Measurements from ENCODE around the gene SCN11A.
"Not testable (repeated sequence)": the region's sequence is repeated elsewhere in the genome, so short reads cannot be mapped to it uniquely, and the experiment has no call there.

SCN11A gene

DNA sequence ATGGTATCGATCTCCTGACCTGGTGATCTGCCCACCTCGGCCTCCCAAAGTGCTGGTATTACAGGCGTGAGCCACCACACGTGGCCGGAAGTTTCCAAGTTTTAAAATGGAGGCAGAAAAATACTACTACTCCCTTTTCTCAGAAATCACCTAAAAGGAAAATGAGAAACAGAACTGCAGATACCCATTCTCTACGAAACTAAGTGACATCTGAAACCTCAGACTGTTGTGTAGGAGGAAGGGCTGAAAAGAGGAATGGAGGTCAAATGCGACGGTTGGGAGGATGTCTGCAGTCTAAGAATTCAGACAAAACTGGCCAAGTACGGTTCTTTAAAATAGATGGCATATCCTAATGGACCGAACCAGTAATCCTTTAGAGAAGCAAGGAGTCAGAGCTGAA lies 24.2 kb upstream of the SCN11A start:
- in situ Hi-C loops (cut with MboI; ENCODE audit: low sequenced_read_pairs) = loop anchor here (25.0 kb wide), 1 partner anchor 211 kb away; the partner anchor contains the start of gene CX3CR1

DNA sequence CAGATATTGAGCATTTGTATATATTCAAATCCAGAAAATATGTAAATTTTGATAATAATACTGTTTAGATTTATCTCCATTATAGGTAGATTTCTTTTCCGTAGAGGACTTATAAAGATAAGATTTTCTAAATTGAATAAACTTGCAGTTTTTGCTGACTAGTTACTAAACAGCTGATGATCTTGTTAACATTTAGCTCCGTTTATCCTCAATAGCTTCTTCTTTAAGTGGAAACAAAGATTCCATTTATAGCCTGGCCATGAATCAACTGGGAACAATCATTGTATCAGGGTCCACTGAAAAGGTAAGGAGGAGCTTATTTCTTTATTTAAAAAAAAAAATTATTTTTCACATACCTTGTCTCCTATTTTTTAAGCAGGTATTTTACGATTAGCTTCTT lies 16.8 kb upstream of the SCN11A start:
- in situ Hi-C loops (cut with MboI; ENCODE audit: low sequenced_read_pairs) = no loop called here

DNA sequence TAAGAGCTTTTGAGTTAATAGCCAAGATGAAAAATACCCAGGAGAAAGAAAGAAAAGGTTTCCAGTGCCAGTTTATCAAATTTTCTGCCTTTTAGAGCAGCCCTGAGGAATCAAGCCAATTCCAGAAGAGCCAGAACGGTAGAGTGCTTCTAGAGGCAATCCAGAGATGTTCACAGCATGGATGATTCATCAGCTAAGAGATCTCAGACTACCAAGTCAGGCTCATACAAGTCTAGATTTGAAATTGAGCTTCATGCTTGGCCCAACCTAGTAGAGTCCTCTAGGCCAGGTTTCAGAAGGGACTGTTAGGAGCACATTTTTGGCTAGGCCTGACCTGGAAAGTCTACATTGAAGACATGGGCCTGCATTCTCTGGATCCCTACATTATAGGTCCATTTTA lies 15.5 kb upstream of the SCN11A start:
- in situ Hi-C loops (cut with MboI; ENCODE audit: low sequenced_read_pairs) = no loop called here

DNA sequence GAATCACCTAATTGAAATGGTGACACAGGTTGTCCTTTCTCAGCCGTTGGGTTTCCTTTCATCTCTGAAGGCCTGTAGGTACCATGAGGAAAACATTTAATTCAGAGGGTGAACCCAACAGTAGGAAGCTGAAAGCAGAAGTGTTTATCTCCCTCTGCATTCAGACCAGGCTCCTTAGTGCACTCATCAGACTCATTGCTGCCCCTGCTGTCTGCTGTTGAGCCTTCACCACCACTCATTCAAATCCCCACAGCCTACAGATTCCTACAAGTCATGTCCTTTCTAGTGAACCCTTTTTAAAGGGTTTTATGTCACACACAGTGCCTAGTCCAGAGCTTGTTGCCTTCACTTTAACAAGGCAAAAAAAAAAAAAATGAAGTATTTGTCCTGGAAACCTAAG lies 13.5 kb upstream of the SCN11A start:
- in situ Hi-C loops (cut with MboI; ENCODE audit: low sequenced_read_pairs) = no loop called here

DNA sequence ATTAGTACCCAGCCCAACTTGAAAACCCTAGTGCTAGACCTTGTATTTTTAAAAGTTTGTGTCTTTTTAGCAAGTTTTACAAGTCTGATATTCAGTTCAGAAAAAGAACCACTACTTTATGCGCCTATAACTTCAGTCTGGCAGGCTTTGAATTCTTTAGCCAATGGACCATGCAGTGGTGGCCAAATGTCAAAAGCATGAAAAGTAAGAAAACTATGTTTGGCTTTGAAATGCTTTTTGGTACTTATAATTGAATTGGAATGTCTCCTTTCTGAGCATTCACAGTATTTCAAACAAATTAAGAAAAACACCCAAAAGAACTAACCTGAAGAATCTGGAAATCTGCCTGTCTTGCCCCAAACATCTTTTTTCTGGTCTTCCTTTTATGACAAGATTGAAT lies 12.9 kb upstream of the SCN11A start:
- in situ Hi-C loops (cut with MboI; ENCODE audit: low sequenced_read_pairs) = no loop called here

DNA sequence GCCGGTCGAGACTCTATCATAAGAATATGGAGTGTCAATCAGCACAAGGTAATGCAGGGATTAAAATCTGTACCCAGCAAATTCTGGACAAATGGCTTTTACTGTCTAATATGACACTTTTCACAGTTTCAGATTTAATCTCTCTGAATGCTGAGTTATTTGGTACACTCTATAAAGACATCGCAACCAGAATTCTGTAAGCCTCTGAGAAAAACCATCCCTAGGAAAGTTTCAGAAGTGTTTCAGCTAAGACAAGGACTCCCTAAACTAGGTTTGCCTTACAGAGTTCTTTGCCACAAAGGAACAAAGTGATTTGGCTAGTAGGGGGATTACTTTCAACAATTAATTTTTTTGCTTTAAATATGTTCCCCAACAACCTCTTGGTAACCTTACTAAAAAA lies 11.4 kb upstream of the SCN11A start:
- in situ Hi-C loops (cut with MboI; ENCODE audit: low sequenced_read_pairs) = no loop called here

DNA sequence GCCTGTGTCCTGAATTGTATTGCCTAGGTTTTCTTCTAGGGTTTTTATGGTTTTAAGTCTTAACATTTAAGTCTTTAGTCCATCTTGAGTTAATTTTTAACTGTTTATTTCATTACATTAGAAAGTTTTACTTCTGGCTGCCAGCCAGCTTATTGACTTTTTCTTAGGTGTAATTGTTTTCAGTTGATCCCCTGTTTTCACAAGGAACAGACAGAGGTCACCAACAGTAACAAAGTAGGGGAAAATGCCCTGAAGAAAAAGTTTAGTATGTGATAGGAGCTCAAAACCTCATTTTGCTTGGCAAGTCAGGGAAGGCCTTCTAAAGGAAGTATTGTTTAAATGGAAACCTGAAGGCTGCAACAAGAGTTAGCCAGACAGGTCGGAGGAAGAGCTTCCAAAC lies 10.4 kb upstream of the SCN11A start:
- in situ Hi-C loops (cut with MboI; ENCODE audit: low sequenced_read_pairs) = no loop called here

DNA sequence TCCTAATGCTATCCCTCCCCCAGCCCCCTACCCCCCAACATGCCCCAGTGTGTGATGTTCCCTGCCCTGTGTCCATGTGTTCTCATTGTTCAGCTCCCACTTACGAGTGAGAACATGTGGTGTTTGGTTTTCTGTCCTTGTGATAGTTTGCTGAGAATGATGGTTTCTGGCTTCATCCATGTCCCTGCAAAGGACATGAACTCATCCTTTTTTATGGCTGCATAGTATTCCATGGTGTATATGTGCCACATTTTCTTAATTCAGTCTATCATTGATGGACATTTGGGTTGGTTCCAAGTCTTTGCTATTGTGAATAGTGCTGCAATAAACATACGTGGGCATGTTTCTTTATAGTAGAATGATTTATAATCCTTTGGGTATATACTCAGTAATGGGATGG lies 9.5 kb upstream of the SCN11A start:
- in situ Hi-C loops (cut with MboI; ENCODE audit: low sequenced_read_pairs) = not testable (repeated sequence)

DNA sequence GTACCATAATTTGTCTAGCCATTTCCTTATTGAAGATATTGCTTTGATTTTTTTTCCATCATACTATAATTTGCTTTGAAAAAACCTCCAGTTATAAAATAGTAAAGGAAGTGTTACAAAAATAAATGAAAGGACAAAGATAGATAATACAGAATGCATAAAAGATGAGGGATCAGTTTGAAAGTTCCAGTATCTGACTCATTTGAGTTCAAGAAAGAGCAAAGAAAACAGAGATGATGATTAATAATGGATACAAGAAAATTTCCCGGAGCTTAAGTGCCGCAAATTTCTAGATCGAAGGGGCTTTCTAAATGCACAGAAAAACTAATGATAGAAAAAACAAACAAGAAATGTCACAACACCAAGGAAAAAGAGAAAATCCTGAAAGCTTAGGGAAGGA lies 4.4 kb upstream of the SCN11A start:
- in situ Hi-C loops (cut with MboI; ENCODE audit: low sequenced_read_pairs) = no loop called here

DNA sequence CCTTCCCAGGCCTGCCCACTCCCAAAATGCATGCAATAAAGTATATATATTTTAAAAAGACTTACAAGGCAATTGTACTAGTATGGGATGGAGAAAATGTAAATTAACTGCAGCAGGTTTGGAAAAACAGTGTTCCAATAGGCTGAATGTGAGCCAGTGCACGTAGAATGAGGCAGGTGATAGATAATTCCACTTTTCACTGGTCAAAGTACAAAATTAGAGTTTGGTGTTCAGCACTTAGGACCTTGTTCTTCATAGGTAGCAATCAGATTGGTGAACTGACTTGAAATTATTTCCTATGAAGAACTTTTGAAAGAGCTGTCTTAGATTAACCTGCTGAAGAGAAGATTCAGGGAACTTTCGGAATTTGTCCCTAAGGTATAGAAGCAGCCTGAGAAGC lies 2.0 kb upstream of the SCN11A start:
- in situ Hi-C loops (cut with MboI; ENCODE audit: low sequenced_read_pairs) = no loop called here

DNA sequence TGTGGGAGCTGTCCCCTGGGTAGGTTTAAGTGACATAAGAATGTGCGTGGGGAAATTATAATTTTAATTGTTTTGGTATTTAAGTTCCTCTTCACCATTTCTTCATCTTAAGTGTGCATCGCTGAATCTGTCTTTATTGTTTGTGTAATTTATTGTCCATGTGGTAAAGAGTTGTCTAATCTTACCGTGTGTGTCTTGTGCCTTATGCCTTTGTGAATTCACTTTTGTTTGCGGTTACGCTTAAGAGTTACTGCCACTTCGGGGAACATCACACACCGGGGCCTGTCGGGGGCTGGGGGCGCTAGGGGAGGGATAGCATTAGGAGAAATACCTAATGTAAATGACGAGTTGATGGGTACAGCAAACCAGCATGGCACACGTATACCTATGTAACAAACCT lies 839 bp upstream of the SCN11A start:
- in situ Hi-C loops (cut with MboI; ENCODE audit: low sequenced_read_pairs) = no loop called here

DNA sequence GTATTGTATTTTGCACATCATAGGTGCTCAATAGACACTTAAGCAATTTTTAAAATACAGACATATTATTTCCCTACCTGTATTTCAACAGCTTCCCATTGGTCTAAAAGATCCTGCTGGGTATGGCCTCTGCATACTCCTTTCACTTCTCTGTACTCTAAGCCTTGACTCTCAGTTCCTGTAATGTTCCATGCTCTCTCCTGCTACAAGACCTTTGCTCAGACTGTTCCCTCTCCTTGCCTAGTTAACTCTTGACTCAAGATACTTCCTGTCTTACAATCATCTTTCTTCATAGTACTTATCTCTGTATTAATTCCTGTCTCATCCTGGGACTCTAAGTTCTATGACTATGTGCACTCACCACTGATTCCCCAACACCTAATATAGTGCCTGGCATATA lies 1.7 kb downstream of the SCN11A start:
- in situ Hi-C loops (cut with MboI; ENCODE audit: low sequenced_read_pairs) = no loop called here

DNA sequence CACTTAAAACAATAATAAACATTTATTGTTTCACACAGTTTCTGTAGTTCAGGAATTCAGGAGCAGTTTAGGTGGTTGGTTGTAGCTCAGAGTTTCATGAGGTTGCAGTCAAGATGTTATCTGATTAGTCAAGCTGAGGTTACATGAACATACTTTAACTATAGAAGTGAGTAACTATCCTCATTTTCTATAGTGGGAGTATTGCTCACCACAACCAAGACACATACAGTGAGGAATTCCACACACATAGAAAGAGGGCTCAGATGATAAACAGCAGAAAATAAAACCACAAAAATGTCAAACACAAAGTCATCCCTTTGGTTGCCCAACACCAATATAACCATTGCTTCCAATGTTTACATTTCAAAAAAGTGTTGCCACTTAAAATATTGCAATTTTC lies 13.6 kb downstream of the SCN11A start:
- in situ Hi-C loops (cut with MboI; ENCODE audit: low sequenced_read_pairs) = no loop called here

DNA sequence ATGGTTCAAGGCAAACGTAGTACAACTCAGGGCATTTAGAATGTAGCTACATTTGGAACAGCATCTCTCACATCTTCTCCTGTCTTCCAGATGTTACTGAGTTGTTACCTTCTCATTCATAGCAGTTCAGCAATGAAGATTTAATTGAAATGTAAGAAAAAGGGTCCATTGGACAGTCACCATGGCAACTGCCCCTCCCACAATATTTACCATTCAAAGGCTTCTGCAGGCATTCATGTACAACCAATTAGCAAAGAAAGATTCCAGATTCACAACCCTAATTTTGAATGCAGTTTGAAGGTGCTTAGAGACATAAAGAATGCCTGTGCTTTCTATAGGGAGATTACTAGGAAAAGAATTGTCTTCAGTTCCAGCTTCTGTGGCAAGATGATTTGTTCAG lies 22.2 kb downstream of the SCN11A start:
- in situ Hi-C loops (cut with MboI; ENCODE audit: low sequenced_read_pairs) = no loop called here

DNA sequence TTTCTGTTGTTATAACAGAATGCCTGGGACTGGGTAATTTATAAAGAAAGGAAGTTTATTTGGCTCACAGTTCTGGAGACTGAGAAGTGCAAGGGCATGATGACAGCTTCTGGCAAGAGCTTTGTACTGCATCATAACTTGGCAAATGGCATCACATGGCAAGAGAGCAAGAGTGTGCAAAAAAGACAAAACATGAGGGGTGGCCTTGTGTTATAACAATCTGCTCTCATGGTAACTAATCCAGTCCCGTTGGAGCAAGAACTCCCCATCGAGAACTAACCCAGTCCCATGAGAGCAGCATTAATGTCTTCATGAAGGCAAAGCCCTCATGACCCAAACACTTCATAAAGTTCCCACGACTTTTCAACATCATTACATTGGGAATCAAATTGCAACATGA lies 23.2 kb downstream of the SCN11A start:
- in situ Hi-C loops (cut with MboI; ENCODE audit: low sequenced_read_pairs) = no loop called here

DNA sequence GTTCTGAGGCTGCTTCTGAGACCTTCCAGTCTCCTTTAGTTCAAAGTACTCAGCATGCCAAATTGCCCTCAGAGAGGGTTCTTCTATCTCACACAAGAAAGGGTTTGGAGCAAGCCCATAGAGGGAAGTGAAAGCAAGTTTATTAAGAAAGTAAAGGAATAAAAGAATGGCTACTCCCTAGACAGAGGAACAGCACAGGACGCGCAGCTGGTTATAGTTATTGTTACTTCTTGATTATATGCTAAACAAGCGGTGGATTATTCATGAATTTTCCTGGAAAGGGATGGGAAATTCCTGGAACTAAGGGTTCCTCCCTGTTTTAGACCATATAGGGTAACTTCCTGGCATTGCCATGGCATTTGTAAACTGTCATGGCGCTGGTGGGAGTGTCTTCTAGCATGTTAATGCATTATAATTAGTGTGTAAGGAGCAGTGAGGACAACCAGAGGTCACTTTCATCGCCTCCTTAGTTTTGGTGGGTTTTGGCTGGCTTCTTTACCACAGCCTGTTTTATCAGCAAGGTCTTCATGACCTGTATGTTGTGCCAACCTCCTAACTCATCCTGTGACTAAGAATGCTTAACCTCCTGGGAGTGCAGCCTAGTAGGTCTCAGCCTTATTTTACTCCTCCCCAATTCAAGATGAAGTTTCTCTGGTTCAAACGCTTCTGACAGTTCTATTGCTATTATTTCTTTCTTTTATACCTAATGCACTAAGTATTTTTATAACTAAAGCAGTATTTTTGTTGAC lies 26.3 kb downstream of the SCN11A start:
- in situ Hi-C loops (cut with MboI; ENCODE audit: low sequenced_read_pairs) = no loop called here

DNA sequence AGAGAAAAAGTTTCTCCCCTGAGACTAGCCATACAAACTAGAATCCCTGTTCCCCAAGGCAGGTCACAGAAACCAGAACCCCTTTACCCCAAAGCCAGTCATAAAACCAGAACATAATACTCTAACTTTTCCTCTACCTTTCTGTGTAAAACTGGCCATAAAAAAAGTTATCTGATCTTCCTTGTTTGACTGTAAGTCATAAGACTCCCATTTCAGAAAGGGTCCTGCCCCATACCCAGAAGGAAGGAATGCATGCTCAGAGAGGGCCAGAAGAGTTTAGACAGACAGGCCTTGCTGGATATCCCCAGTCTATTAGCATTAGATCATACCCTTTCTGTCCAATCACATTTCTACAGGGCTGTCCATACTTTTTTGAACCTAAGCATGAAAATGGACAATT lies 27.2 kb downstream of the SCN11A start:
- in situ Hi-C loops (cut with MboI; ENCODE audit: low sequenced_read_pairs) = loop anchor here (25.0 kb wide), 1 partner anchor 287 kb away; no protein-coding TSS in a partner anchor

DNA sequence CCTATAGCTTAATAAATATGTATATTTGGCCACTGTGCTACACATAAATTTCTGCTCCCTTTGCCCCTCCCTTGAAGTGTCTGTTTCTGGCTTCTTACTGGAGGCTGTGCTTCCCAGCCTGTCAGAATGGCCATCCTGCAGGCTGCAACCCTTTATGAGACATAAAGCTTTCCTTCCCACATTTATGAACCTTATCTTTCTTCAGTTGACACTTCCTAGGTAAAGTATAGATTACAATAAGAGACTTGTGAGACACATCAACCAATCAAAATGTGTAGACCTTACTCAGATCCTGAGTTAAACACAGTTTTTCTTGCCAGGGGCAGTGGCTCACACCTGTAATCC lies 29.5 kb downstream of the SCN11A start:
- in situ Hi-C loops (cut with MboI; ENCODE audit: low sequenced_read_pairs) = loop anchor here (25.0 kb wide), 1 partner anchor 285 kb away; no protein-coding TSS in a partner anchor

DNA sequence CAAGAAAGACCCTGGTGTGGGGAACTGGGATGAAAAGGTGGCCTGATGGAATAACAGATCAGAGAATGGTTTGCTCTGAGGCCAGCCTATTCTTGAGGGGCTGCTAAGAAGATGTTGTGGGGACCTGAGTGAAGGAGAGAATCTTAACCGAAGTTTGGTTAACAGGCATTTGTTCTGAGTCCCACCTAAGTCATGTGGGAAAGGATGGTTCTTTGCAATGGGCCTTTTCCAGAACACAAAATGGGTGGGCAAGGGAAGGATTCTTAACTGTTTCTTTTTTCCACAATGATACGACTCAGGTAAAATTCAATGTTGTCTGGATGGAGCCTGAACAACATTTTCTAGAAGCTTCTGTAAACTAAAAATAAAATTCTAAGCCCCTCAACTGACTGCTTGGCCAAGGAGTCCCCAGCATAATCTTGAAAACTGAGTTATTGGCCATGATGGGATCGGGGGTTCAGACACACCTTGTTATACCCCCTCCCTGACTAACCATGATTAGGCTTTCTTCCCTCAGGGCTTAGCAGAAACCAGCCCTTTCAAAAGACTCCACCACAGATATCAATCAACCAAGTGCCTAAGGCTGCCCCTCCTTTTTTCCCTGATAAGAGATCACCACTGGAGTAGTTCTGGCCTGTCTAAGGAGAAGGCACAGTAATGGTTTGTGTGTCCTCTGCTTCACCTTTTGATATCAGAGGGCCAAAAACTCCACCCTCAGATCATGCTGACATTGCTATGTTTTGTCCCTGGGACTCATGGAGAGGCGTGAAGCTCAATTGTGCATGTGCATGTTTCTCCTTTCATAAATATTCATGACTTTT lies 30.1 kb downstream of the SCN11A start:
- in situ Hi-C loops (cut with MboI; ENCODE audit: low sequenced_read_pairs) = loop anchor here (25.0 kb wide), 1 partner anchor 284 kb away; no protein-coding TSS in a partner anchor

DNA sequence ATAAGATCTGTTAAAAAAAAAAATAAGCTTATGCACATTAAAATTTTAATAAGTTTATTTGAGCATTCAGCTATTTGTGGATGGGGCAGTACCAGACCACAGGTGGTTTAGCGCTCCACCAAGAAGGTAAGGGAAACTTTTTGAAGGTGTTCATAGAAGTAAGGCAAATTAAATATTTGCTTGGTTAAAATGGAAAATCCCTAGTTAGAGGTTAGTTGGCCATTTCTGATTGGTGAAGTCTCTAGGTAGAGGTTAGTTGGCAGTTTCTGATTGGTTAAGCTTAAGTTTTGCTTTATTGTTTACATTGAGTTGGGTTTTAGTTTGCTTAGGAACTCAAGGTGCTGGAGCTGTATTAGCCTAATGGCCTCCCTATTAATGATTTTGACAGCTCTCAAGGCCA lies 30.7 kb downstream of the SCN11A start:
- in situ Hi-C loops (cut with MboI; ENCODE audit: low sequenced_read_pairs) = loop anchor here (25.0 kb wide), 1 partner anchor 284 kb away; no protein-coding TSS in a partner anchor

DNA sequence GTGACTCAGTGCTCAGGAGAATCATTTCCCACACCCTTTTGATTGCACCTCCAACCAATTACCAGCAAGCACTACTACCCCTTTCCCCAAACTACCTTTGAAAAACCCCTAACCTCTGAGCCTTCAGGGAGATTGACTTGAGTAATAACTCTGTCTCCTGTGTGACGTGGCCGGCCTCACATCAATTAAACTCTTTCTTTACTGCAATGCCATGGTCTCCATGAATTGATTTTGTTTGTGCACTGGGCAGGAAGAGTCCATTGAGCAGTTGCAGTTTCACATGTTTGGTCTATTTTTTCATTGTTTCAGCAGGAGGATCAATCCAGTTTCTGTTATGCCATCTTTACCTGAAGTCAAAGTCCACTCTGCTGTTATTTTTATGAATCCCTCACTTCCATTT lies 32.4 kb downstream of the SCN11A start:
- in situ Hi-C loops (cut with MboI; ENCODE audit: low sequenced_read_pairs) = loop anchor here (25.0 kb wide), 1 partner anchor 282 kb away; no protein-coding TSS in a partner anchor

DNA sequence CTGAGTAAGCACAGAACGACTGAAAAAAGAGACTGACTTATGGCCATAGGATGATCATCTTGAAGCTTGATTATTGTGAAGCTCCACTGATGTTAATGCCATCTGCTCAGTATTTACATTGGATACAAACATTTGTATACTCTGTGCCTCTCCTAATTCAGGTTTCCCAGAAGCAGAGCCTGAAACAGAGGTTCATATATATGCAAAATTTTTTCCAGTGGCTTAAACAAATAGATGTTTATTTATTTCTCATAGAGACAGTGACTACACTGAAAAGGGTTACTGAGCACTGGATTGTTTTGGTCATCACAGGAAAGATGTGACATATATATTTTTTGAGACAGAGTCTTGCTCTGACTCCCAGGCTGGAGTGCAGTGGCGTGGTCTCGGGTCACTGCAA lies 36.3 kb downstream of the SCN11A start:
- in situ Hi-C loops (cut with MboI; ENCODE audit: low sequenced_read_pairs) = loop anchor here (25.0 kb wide), 1 partner anchor 278 kb away; no protein-coding TSS in a partner anchor

All from HL-60/S4 (cell line).